Measurements from ENCODE around the gene NPFF.
"Not testable (repeated sequence)": the region's sequence is repeated elsewhere in the genome, so short reads cannot be mapped to it uniquely, and the experiment has no call there.

Gene NPFF, protein sequence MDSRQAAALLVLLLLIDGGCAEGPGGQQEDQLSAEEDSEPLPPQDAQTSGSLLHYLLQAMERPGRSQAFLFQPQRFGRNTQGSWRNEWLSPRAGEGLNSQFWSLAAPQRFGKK

DNA sequence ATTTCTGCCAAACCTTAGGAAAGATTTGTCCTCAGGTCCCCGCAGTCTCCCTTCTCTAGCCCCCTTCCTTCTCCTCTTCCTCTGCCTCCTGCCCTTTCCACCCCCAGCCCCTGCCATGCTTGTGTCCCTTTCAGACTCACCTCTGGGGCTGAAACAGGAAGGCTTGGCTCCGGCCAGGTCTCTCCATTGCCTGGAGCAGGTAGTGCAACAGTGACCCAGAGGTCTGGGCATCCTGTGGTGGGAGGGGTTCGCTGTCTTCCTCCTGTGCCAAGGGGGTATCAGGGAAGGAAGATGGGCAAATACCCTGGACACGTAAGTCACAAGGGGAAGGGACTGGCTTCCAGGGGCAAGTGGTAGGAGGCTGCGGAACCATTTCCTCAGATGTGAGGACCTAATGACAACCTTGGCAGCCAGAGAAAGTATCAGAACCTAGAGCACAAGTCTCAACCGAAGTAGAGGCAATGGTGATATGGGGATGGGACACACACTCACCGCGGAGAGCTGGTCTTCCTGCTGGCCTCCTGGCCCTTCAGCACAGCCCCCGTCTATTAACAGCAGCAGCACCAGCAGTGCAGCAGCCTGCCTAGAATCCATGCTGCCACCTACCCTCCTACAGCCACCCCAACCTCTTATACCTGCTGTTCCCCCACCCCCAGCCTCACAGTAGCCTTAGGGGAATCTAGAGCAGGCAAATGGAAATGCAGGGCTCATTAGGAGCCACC is at the start of gene NPFF:
Gene NPFF (minus strand): TSS at position 604 of the 722 bp plus-strand sequence. CDS start 10 bp downstream, at position 594.
- intact Hi-C loops (cut with DNase I) = loop anchor here (10.0 kb wide), 1 partner anchor 152 kb away; no protein-coding TSS in a partner anchor

DNA sequence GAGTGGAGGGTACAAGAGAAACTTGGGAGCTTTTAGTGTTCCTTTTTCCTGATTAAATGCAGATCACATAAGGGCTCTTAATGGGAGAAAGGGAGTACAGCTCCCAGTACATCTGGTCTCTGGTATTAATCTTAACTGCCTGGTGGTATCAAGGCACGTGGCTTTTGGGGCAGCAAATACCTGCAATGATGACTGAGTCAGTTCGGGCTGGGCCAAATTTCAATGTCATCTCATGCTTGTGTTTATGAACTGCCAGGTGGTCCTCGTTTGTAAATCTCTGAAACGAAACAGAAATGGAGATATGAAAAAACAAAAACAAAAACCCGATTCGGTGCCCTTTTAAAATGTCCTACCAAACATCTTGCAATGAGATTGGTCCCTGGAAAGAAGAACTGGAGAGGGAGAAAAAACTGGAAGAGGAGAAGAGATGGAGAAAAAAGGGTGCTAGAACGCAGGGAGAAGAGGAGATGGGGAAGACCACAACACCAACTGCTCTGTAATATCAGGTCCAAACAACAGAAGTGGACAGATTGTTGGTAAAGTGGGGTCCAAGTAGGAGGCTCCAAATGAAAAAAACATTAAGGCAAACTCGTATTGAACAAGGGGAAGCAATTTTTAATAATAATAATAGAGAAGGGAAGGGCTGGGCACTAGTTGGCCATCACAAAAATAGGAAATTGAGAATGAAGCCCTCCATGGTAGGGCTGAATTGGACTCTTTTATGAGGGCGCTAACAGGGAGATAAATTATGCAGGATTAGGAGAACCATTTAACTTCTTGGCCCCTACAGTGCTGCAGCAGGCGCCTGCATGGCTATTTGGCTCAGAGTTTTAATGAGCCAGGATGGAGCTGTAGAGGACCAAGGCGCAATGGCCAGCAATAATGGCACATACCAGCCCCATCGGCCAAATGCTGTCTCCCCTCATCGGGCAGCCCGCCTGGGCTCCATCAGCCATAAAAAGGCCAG is 45.4 kb upstream of the NPFF start:
- peak in 1 of 42 donors; percentile 3 for DNase-seq
- intact Hi-C loops (cut with DNase I) = no loop called here

More for the DNA sequence above, at the start of gene NPFF:
- no peak for DNase-seq

DNA sequence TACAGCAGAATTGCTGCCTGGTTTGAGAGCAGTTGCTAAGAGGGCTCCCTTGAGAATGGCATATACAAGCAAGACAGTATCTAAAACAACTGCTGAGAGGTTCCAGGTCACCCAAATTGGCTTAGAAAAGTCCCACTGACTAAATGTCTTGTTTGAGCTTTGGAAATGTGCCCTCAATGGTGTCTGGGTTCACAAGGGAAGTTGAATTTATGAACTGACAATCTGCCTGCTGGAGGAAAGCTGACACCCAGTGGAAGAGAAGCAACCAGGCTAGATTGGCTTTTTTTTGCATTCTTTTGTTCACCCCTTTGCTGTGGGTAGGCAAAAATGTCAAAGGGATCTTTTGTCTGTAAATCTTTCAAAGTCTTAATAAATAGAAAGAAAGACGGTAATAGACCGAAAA is 44.6 kb upstream of the NPFF start:
- DNase-seq = peak in 4 of 42 donors; percentile 13 to 51 (median 32)
- intact Hi-C loops (cut with DNase I) = no loop called here

DNA sequence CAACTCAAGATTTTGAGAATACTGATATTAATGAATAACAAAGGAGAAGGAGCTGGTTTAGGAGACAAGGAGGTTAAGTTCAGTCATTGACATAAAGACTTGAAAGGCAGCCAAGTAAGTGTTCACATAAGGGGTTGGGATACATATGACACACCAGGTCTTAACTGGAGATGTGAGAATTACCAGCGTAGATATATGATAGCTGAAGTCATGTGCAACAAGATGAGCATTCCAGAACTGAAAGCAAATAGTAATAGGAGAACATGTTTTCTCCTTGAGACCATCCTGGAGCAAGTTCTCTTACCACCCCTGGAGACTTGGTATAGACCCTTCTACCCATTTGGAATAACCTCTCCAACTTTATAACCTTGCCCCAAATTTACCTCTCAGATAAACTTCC is 43.3 kb upstream of the NPFF start:
- no peak for DNase-seq
- intact Hi-C loops (cut with DNase I) = no loop called here

DNA sequence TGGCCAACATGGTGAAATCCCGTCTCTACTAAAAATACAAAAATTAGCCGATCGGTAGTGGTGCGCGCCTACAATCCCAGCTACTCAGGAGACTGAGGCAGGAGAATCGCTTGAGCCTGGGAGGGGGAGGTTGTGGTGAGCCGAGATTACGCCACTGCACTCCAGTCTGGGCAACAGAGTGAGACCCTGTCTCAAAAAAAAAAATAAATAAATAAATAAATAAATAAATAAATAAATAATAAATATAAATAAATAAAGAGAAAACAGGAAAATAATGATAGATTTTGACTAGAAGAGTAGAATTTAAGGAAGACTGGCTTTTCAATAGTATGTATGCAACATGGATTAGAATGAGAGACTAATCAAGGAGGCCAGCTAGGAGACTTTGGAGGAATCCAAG is 42.8 kb upstream of the NPFF start:
- intact Hi-C loops (cut with DNase I); DNase-seq: not testable (repeated sequence)

DNA sequence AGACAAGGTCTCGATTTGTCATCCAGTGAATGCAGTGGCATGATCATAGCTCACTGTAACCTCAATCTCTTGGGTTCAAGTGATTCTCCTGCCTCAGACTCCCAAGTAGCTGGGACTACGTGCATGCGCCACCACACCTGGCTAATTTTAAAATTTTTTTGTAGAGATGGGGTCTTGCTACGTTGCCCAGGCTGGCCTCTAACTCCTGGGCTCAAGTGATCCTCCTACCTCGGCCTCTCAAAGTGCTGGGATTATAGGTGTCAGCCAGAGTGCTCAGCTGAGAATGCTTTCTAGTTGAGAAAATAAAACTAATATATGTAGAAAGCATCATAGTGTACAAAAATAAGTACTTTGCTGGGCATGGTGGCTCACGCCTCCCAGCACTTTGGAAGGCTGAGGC is 41.1 kb upstream of the NPFF start:
- intact Hi-C loops (cut with DNase I) = loop anchor here (10.0 kb wide), 2 partner anchors 76 to 196 kb away; partner anchors contain the start of gene ATF7
- DNase-seq = not testable (repeated sequence)

DNA sequence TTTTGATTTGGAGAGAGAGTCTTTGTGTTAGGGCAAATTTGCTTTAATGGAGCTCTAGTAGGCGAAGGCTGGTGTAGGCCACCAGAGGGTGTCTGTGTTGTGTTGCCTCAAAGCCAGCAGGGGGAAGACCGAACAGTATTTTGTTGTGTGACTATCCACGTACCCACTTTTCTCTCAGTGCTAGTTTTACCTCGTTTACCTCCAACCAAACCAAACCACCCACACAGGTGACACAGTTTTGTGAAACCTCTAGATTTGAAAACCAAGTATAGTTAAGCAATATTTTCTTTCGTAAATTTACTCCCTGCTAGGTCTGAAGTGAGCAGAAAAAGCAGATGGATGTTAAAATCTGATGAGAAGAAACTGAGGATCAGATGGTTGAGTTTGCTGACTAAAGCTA is 36.3 kb upstream of the NPFF start:
- DNase-seq = peak; percentile 47 to 90 (median 75)
- intact Hi-C loops (cut with DNase I) = loop anchor here (5.0 to 10.0 kb wide), 3 partner anchors 81 to 201 kb away; partner anchors contain the start of genes ATF7 and ATP5MC2

DNA sequence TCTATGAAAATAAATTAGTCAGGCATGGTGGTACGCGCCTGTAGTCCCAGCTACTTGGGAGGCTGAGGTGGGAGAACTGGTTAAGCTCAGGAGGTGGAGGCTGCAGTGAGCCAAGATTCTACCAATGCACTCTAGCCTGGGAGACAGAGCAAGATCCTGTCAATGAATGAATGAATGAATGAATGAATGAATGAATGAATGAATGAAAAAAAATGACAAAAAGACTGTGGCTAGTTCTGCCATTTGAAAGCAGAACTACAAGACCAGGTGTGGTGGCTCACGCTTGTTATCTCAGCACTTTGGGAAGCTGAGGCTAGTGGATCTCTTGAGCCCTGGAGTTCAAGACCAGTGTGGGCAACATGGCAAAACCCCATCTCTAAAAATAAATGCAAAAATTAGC is 32.2 kb upstream of the NPFF start:
- intact Hi-C loops (cut with DNase I) = no loop called here
- DNase-seq = no peak

DNA sequence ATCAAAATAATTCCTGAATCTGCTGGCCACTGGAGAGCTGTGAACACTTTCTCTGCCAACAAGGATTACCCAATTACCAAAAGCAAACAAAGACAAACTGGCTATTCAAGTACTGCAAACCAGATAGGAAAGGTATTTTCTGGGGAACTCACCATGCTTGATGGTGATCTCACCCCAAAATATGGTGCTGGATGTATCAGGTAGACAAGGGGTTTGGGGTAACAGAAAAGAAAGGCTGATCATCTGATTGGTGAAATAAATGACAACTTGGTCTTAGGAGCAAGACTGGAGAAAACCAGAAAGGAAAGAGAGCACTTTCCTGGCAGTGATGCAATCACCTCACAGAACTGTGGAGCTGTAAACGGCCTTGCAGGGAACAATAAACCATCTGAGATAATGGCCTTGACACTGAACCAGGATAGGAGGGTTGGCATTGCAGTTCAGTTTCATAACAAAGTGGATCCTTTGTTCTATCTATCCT is 31.0 kb upstream of the NPFF start:
- intact Hi-C loops (cut with DNase I) = no loop called here
- DNase-seq = peak in 15 of 42 donors; percentile 10 to 65 (median 36)

DNA sequence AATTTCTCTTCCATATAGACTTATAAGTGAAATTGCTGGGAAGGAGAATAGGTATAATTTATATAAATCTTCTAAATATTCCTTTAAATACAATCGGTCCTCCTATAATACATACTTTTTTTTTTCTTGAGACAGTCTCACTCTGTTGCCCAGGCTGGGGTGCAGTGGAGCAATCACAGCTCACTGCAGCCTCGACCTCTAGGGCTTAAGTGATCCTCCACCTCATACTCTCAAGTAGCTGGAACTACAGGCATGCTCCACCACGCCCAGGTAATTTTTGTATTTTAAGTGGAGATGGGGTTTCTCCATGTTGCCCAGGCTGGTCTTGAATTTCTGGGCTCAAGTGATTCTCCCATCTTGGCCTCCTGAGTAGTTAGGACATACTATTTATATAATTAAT is 29.7 kb upstream of the NPFF start:
- intact Hi-C loops (cut with DNase I) = no loop called here
- DNase-seq = no peak

DNA sequence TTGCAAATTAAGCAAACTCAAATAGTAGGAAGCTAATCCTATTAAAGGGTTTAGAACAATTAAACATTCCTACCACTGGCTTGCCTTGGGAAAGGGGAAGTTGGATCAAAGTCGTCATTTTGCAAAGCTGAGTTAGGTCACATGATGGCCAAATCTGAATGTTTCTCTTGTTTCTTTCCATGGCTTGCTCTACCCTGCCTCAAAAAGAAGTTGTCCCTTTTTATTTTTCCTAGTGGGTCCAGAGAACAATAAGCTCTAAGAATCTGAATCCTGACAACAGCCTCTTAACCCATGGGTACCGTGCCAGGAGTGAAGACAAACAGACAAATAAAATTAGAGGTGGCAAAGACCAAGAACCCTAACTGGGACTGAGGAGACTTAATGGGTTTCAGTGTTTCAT is 26.2 kb upstream of the NPFF start:
- intact Hi-C loops (cut with DNase I) = no loop called here
- DNase-seq = peak in 7 of 42 donors; percentile 8 to 58 (median 36)

DNA sequence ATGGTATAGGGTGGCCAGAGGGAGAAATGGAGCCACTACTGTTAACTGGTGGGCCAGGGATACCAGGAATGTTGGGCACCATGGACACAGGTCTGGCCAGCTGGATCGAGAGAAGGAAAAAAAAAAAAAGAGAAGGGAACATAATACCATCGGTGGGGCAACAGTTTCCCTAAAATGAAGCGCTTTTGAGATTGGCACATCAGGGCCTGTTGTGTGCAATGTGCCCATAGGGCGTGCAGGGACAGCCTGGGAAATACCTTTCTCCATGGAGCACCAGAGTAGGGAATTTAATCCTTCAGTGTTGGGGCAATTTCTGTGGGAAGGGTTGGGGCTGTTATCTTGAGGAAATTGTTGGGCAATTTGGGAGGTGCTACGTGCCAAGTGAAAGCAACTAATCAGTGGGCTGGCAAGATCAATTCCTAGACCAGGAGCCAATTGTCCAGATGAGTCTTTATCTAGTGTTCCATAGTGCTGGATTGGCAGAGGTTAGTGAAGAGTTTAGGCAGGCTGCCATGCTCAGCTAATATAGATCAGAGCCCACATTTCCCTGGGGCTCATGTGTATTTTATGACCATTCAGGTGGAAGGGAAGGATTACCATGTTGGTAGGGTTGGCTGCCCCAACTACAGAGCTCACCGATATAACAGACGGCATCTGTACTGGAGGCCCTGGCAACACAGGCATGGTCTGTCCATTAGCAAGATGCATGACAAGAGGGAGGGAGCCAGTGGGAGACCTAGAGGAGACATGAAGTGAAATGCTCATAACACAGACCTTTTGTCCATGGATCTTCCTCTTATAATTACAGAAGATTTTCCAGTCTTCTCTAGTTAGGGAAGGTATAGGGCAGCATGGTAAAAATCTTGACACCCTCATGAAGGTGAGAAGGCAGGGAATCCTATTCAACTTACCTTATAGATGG is 25.5 kb upstream of the NPFF start:
- no peak for DNase-seq
- intact Hi-C loops (cut with DNase I) = no loop called here

DNA sequence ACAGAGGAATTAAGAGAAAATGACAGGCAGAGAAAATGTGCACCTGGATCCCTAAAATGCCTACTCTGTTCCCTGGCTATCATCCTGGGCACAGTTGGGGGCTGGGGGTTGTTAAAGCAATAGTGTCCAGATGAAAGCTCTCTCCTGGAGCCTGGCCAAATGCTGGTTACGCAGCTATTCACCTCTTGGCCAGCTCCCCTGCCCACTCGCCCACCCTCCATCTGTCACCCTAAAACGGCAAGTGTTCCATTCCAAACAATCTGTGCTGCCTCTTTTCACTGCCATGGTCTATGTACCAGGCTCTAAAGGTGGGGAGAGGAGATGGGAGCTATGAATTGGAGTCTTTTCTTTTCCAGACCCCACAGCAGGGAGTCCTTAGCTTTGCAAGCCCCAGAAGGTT is 24.7 kb upstream of the NPFF start:
- peak in 1 of 42 donors; percentile 43 for DNase-seq
- intact Hi-C loops (cut with DNase I) = no loop called here

DNA sequence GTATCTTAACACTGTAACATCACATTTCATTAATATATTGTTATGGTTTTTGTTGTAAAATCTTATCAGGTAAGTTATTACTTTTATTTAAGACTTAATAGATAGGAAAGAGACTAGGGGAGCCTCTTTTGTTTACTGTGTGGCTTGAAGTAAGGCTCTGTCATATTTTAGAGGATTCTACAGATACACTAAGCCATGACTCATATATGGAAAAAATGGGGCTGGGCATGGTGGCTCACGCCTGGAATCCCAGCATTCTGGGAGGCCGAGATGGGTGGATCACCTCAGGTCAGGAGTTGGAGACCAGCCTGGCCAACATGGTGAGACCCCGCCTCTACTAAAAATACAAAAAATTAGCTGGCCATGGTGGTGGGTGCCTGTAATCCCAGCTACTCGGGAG is 23.6 kb upstream of the NPFF start:
- no peak for DNase-seq
- intact Hi-C loops (cut with DNase I) = no loop called here

DNA sequence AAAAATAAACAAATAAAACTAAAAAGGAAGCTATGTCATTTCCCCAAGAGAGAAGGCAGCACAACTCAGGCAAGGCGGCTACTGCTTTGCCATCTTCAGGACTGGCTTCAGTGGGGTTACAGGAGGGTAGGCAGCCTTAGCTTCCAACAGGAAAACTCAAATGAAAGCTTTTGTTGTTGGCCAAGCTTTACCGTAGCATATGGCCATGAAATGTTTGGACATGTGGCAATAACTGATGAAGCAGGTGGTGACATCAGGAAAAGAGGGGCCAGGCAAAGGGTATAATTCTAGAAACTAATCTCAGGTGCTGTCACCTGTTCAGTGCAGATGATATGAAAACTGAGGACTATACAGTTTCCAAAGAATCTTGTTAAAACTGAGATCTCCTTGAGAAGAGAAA is 22.8 kb upstream of the NPFF start:
- intact Hi-C loops (cut with DNase I) = no loop called here
- DNase-seq = no peak

DNA sequence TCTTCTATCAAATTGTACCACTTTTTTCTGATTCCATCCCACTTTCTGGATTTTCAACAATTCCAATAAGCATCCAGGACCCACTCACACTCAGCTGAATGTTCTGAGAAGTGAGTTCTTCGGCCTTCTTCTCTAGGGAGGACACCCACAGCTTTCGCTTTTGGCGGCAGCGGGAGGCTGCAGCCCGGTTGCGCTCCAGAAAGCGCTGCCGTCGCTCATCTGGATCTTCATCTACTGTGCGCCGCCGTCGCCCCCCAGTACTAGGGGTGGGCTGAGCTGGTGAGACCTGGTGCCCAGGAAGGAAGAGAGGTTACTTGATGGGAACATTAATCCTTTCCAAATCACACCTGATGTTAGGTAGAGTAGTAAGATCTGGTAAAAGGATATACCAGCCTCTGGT is 17.2 kb upstream of the NPFF start:
- no peak for DNase-seq
- intact Hi-C loops (cut with DNase I) = no loop called here

DNA sequence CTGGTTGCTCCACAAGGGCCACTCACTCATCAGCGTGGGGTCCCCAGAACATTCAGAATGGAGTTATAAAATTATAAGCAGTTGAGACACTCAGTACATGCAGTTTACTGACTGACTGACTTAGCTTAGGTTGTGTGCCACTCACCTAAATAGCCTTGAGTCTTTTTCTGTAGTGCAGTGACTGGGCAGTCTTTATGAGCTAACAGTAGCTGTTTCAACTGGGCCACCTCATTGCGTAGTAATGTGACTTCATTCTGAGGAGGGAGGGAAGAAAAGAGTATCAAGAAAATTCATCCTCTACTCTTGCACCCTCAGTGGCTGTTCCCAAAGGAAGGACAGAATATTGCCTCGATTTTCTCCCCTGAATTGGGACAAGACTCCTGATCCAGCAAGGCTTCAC is 15.8 kb upstream of the NPFF start:
- intact Hi-C loops (cut with DNase I) = no loop called here
- no peak for DNase-seq

DNA sequence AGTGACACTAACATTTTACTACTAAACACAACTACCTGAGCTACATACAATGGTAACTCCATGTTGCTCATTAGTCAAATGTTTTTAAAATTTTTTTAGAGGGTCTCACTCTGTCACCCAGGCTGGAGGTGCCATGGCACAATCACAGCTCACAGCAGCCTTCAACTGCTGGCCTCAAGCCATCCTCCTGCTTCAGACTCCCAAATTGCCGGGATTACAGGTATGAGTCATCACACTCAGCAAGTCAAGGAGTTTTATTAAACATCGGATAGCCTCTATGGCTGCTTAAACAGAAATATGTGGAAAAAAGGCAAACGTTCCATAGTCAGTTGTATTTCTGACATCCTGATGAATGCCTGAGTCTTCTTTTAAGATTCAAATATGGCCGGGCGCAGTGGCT is 11.1 kb upstream of the NPFF start:
- no peak for DNase-seq
- intact Hi-C loops (cut with DNase I) = no loop called here

All from head of caudate nucleus (tissue), 42 donors.